Adipose tissue (tissue), 3 donors: ENCODE data around the gene STAT5A. TPM values are rescaled to one million over a fixed set of nuclear protein-coding genes. Genes with fewer than 3 reads are reported as not detected.
A peak's percentile ranks its signal among the peaks of the same experiment; 100 is the strongest.
"Not testable (repeated sequence)": the region's sequence is repeated elsewhere in the genome, so short reads cannot be mapped to it uniquely, and the experiment has no call there.

ENCODE experiments used
- H3K27ac ChIP-seq: one replicate; pipeline ENCODE4 v1.5.1; 2013; ENCODE audit warnings: low read depth, low read length
- WGBS, 3 donors: extraction: QIAGEN DNeasy Blood & Tissue Kit; methylation state at CpG; one replicate each; pipeline ENCODE4 v1.1.7; 2013; 5-methylcytosine and 5-hydroxymethylcytosine counted together
- polyA plus RNA-seq, 3 donors: library from polyadenylated mRNA; stranded (reverse); fragments of 200-250 nt; gene quantifications; one replicate each; pipeline ENCODE4 v1.2.3, GENCODE V29; 2013
- donor health status: healthy with polysubstance abuse.
- donor health status: Bipolar disorder and iron deficiency.
- donor health status: healthy.

STAT5A gene
- polyA plus RNA-seq, 3 donors = 22.7 to 151 (median 57.1) TPM

DNA sequence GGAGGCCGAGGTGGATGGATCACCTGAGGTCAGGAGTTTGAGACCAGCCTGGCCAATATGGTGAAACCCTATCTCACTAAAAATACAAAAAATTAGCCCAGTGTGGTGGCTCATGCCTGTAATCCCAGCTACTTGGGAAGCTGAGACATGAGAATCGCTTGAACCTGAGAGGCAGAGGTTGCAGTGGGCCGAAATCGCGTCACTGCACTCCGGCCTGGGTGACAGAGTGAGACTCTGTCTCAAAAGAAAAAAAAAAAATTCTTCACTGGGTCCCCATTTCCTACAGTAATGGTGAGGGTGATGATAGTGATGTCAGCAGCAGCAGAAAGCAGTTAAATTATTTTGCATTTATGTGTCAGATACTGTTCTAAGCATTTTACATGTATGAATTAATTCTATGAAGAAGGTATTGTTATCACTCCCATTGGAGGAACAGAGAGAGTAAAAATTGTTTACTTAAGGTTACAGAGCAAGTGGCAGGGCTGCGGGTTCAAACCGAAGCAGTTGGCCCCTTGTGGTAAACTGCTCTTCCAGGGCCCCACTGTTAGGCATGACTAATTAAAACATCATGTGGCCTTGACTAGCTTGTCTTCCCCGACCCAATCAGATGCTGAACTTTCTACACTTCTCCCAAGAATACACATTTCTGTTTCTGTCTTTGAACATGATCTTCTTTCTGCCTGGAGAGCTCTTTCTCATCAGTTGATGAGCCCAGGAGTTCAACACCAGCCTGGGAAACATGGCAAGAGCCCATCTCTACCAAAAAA is 54.1 kb downstream of the STAT5A start:
- H3K27ac ChIP-seq = no peak overlapping the region
- WGBS, 3 donors = 81 to 86% (median 83%) methylated on average over 9 of the region's 9 CpGs

DNA sequence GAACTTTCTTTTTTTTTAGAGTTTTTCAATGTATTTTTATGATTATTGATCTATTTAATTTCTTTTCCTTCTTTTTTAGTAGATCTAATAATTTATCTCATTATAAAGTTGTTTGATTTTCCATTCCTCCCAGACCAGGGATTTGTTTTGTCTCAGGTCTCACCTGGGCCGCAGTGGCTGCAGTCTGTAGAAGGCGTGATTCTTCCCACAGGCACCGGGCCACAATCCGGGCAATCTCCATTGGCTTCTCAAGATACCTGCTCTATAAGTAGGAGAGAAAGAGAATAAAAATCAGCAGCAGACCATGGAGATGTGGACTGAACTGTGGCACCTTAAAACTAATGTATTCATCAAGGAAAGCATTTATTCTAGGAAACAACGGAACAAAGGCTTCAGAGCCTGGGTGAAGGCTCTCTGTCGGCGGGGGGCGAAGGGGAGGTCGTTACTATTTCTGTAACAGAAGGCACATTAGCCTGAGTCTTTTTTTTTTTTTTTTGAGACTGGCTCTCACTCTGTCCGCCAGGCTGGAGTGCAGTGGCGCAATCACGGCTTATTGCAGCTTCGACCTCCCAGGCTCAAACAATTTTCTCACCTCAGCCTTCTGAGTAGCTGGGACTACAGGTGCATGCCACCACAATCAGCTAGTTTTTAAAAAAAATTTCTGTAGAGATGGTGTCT is 57.2 kb downstream of the STAT5A start:
- 47 to 82% (median 79%) methylated on average over 13 of the region's 13 CpGs for WGBS, 3 donors
- no peak overlapping the region for H3K27ac ChIP-seq

- WGBS, 3 donors = 67 to 70% (median 69%) methylated on average over 8 of the region's 8 CpGs
- no peak overlapping the region for H3K27ac ChIP-seq
Observed at GRCh38 chr17:42346481-42346880, 58.2 kb downstream of the STAT5A start.

DNA sequence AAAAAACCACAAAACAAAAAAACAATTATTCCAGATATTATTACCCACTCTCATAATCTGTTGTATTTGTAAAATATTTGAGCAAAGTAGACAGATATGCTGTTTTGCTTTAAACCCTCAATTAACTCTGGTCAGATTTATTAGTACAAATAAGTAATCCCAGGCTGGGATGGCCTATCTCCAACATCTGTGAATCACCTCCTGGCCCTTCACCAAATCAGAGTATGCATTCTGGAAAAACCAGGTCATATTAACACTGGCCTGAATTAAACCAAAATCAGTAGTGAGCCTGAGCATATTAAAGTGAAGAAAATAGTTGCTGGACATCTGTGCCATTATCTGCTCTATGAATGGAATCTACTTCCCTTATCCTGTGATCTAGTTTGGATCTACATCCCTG is 58.9 kb downstream of the STAT5A start:
- peak overlapping the region; percentile 44 for H3K27ac ChIP-seq

- WGBS, 3 donors = 79 to 85% (median 84%) methylated on average over 3 of the region's 3 CpGs
- H3K27ac ChIP-seq = peak overlapping the region; percentile 44
Observed at GRCh38 chr17:42347606-42348005, 59.3 kb downstream of the STAT5A start.

DNA sequence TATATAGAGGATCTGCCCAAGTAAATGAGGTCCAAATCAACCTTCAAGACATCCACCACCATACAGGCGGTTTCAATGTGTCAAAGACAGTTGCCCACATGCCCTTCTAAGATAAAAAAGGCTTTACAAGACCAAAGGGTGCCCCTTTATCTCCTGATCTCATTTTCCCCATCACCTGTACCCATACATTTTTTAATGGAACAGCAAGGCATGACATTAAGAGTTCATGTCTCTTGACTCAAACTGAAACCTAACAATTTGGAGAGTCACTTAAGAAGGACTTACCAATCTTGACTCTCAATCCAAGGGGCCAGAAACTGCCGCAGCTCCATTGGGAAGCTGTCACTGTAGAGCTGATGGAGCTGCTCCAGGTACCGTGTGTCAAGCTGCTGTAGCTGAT is 59.8 kb downstream of the STAT5A start:
- H3K27ac ChIP-seq = no peak overlapping the region
- 94 to 96% (median 96%) methylated on average over 3 of the region's 3 CpGs for WGBS, 3 donors

GRCh38 chr17:42354956-42355843 is 66.9 kb downstream of the STAT5A start:
- WGBS, 3 donors = 46 to 75% (median 56%) methylated on average over 3 of the region's 3 CpGs
- no peak overlapping the region for H3K27ac ChIP-seq

DNA sequence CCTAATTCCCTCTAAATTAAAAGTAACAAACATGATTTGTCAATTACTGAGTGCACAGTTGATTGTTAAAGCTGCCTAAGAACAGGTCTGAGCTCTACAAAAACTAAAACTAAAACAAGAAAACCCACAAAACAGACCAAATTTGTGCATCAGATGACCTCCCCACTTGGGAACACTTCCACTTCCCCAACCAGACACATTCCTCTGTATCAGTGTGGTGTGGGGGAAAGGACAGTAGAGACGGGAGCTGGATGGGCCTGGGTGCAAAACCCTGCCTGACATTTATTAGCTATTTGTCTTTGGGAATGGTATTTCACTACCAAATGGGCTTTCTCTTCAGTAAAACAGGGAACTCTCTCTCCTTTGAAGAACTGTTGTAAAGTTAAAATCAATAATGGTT is 70.1 kb downstream of the STAT5A start:
- WGBS, 3 donors = 45 to 70% (median 65%) methylated on average over 1 of the region's 1 CpG
- no peak overlapping the region for H3K27ac ChIP-seq

DNA sequence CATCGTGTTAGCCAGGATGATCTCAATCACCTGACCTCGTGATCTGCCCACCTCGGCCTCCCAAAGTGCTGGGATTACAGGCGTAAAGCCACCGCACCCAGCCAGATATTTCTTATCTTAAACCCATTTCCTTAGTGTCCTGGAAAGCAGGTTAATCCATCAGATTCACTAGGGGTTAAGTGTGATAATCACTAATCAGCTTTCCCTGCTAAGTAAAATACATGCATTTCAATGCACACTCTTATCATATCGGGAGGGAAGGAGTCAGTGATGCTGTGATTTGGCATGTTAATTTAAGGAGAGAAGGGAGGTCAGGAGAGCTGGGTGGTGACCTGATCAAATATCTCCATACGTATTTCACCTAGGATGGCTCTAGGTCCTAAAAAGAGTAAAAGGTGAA is 70.8 kb downstream of the STAT5A start:
- H3K27ac ChIP-seq = no peak overlapping the region
- 84 to 92% (median 90%) methylated on average over 7 of the region's 7 CpGs for WGBS, 3 donors

DNA sequence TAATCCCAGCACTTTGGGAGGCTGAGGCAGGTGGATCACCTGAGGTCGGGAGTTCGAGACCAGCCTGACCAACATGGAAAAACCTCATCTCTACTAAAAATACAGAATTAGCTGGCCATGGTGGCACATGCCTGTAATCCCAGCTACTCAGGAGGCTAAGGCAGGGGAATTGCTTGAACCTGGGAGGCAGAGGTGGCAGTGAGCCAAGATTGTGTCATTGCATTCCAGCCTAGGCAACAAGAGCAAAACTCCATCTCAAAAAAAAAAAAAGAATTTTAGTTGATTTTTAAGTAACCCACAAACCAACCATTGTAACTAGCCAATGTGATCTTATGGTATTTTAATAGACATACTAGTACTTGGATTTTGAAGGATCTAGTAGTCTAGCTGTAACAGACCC is 72.1 kb downstream of the STAT5A start:
- WGBS, 3 donors = 94 to 100% (median 94%) methylated on average over 2 of the region's 2 CpGs
- H3K27ac ChIP-seq = not testable (repeated sequence)

Other genes with a start within 250 kb of the STAT5A start
- 1 to 10 TPM in 1 of 3 donors, under 1 TPM in 2; 0.12 to 1.5 (median 0.22) TPM for gene C17orf113, start 237.9 kb upstream of the STAT5A start, polyA plus RNA-seq
- 1 to 10 TPM in 1 of 3 donors, under 1 TPM in 2; 0.10 to 2.0 (median 0.67) TPM for gene ZNF385C, start 190.0 kb upstream of the STAT5A start, polyA plus RNA-seq
- 10 to 100 TPM in 1 of 3 donors, 1 to 10 TPM in 2; 6.2 to 17.4 (median 7.0) TPM for gene DHX58, start 175.8 kb upstream of the STAT5A start, polyA plus RNA-seq
- 10 to 100 TPM; 37.5 to 57.1 (median 40.9) TPM for gene KAT2A, start 167.1 kb upstream of the STAT5A start, polyA plus RNA-seq
- under 1 TPM; 0.09 to 0.70 (median 0.34) TPM for gene HSPB9, start 165.7 kb upstream of the STAT5A start, polyA plus RNA-seq
- gene RAB5C, start 133.5 kb upstream of the STAT5A start, polyA plus RNA-seq = 100 to 1,000 TPM in 2 of 3 donors, 10 to 100 TPM in 1; 62.4 to 190 (median 182) TPM
- gene KCNH4, start 107.4 kb upstream of the STAT5A start, polyA plus RNA-seq = under 1 TPM; 0.06 to 0.56 (median 0.19) TPM
- not detected for gene HCRT, start 103.0 kb upstream of the STAT5A start, polyA plus RNA-seq
- 10 to 100 TPM; 16.5 to 20.3 (median 19.4) TPM for gene GHDC, start 94.0 kb upstream of the STAT5A start, polyA plus RNA-seq
- 10 to 100 TPM; 17.4 to 60.8 (median 47.1) TPM for gene STAT5B, start 12.1 kb upstream of the STAT5A start, polyA plus RNA-seq
- 100 to 1,000 TPM in 1 of 3 donors, 10 to 100 TPM in 2; 60.7 to 204 (median 92.9) TPM for gene STAT3, start 99.9 kb downstream of the STAT5A start, polyA plus RNA-seq
- 100 to 1,000 TPM in 2 of 3 donors, 10 to 100 TPM in 1; 30.4 to 517 (median 414) TPM for gene CAVIN1, start 134.8 kb downstream of the STAT5A start, polyA plus RNA-seq
- 10 to 100 TPM; 17.6 to 30.5 (median 25.8) TPM for gene ATP6V0A1, start 170.4 kb downstream of the STAT5A start, polyA plus RNA-seq
- 10 to 100 TPM; 30.5 to 38.7 (median 33.2) TPM for gene NAGLU, start 247.7 kb downstream of the STAT5A start, polyA plus RNA-seq